Renal cortical epithelial cell (primary cell): ENCODE results near the gene FAM117B. TPM values are rescaled to one million over a fixed set of nuclear protein-coding genes. Genes with fewer than 3 reads are reported as not detected.
A peak's percentile ranks its signal among the peaks of the same experiment; 100 is the strongest.

ENCODE experiments used
- DNase-seq: peaks from one replicate; pipeline ENCODE4 v3.0.0-alpha.2; 2011; ENCODE audit warnings: low read depth
- total RNA-seq: library from RNA; depleted of rRNA; stranded (reverse); fragments of >200 nt; gene quantifications from 2 replicates; pipeline ENCODE4 v1.2.3, GENCODE V29; 2014

The FAM117B gene
- total RNA-seq, 1 donor from 2014 or later: 11.1 TPM

DNA sequence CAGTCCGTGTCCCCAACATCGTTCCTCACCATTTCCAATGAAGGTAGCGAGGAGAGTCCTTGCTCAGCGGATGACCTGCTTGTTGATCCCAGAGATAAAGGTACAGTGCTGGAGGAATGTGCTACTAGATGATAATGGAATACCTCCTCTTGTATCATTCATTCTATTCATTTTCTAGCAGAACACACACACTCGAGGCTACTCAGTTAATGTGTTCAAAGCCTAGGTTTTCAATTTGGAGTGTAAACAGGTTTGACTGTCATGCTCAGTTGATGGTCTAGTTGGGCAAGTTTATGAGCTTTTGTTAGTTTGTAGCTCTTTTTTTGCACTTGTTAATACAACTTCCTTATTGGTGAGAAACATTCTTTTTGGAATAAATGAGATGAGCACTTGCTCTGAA lies 122.6 kb downstream of the FAM117B start:
- DNase-seq: no peak

DNA sequence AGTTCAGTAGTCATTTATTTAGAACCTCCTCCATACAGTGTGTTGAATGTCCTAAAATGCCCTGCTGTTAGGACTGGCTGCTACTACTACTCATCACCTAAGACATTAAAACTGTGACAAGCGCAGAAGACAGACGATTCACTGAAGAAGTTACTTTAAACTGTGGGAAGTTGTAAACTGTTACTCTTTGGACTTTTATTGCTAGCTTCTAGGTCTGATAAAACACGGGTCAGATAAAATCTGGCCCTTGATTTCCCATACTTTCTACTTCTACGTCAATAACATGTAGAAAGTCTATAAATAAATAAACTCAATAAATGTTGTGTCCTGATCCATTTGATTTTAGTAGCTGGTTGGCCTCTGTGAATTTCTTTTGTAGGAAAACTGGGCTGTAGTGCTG lies 123.4 kb downstream of the FAM117B start:
- no peak for DNase-seq

DNA sequence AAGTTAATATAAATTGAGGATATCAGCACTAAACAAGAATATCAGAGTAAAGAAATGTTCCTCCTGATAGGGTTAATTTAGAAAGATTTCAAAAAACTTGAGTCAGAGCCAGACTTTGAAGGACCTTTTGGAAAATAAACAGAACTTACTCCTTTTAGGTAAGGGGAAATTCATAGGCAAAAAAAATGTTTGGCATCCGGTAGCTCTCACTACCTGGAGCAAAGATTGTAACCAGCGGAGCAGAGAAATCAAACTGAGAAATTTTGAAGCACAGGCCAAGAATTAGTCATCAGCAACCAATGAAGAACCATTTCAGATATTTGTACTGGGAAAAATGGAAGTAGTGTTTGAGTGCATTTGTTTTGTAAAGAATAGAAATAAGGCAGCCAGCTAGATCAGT lies 123.8 kb downstream of the FAM117B start:
- DNase-seq: peak; percentile 73

DNA sequence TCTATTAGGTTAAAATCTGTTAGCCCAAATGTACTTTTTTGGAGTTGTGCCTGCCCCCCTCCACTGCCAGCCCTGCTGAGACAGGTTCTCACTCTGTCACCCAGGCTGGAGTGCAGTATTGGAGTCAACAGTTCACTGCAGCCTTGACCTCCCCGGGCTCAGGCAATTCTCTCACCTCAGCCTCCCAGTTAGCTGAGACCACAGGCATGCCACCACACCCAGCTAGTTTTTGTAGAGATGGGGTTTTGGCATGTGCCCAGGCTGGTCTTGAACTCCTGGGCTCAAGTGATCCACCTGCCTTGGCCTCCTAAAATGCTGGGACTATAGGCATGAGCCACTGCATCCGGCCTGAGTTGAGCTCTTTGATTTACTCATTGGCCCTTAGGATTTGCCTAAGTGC lies 126.1 kb downstream of the FAM117B start:
- DNase-seq: no peak

DNA sequence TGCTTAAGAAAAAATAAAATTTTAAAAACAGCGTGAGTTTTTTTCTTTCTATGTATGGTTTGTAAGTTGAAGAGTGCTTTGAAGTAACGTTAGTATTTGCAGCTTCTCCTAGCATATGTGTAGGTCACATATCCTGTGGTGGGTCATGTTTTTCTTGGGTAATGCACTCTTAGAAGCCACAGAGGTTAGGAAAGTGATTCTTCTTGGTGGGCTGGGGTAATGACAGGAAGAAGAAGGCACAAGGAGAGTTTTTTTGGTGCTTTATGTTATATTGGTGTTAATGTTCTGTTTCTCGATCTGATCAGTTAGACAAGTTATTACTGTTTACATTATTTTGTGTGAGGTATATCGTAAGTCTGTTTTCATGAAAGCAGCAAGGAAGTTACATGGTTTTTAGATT lies 127.8 kb downstream of the FAM117B start:
- DNase-seq: no peak

DNA sequence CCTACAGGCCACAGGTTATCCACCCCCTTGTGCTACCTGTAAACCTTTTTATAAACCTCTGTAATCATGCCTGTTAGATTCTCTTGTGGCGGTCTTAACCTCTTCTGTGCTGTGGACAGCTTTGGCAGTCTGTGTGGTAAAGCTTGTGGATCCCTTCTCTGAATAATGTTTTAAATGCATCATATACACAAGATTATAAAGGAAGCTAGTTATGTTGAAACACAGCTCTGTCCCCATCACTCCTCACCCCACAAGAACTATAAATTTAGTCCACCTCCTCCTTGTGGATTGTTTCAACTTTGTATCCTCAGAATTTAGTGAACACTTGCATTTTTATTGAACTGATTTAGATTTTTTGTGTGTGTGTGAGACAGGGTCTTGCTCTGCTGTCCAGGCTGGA lies 129.1 kb downstream of the FAM117B start:
- no peak for DNase-seq

DNA sequence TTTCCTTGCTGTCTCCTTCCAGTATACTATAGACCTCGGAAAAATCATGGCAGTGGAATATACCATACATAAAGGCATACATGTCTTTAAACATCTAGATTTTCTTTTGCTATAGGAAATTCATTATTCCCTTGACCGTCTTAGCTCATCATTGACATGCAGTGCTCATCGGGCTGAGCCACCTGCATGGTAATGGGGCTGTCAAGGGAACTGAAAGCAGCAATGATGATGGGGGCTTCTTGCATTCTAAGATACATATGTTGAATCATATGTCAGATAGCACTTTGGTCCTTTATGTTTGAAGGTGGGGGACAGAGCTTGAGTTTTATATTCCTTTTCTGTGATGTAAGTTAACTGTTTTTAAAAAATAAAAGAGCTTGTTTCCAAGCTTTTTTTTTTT lies 130.2 kb downstream of the FAM117B start:
- DNase-seq: no peak

DNA sequence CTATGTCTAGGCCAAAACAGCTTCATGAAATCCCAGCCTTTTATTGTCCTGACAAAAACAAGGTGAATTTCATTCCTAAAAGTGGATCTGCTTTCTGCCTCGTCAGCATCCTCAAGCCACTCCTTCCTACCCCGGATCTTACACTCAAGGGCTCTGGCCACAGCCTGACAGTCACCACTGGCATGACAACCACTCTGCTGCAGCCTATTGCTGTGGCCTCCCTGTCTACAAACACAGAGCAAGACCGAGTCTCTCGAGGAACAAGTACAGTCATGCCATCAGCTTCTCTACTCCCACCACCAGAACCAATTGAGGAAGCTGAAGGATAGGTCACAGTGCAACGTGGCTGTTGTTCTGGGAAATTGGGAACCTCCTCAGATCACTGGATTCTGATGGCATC lies 130.7 kb downstream of the FAM117B start:
- no peak for DNase-seq

DNA sequence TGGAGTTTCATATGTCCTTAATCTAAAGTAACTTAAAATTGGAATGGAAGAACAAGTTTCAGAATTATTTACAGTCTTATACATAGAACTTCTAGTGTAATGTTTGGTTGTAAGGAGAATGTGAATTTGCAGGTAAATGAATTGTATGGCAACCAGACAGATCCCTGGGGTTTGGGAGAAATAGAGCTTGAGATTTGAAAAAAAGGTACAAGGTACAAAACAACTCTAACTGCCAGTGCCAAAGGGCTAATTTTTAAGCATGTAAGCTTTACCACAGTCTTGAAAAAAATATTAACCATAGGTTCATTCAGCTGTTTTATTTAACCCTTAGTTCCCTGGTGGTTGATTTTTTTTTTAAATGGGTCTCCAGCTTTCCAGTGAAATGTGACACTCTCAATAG lies 133.5 kb downstream of the FAM117B start:
- DNase-seq: no peak

DNA sequence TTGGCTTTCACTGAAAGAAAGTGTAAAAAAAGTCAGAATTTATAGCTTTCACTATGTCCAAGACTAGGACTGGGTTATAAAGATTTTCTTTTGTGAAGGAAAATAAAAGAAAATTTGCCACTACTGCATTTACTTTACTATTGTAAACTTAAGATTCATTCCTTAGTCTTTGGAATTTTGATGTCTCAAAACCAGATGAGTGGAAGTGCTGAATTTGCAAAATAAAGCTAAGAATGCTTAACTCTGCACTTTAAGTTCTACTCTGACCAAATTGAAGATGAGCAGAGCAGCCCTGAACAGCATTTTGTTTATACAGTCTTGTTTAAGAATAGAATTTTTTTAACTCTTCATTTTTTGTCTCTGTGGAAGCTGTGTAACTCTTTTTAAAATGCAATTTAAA lies 134.4 kb downstream of the FAM117B start:
- no peak for DNase-seq

DNA sequence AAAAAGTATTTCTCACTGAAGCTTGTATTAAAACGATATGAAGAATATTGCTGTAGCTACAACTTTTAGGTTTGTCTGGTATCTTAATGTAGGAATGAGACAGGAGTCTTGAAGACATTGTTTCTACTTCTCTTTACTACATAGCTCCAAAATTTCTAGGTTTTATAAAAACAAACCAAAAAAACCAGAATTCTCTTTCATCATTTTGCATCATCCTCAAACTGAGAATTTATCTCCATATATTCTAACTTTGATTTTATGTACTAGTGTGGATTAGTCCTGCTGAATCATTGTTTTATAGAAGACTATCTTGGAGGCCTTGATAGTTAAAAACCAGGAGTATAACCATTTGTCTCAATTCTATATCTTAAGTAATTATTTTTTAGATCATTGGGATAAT lies 136.6 kb downstream of the FAM117B start:
- DNase-seq: no peak

DNA sequence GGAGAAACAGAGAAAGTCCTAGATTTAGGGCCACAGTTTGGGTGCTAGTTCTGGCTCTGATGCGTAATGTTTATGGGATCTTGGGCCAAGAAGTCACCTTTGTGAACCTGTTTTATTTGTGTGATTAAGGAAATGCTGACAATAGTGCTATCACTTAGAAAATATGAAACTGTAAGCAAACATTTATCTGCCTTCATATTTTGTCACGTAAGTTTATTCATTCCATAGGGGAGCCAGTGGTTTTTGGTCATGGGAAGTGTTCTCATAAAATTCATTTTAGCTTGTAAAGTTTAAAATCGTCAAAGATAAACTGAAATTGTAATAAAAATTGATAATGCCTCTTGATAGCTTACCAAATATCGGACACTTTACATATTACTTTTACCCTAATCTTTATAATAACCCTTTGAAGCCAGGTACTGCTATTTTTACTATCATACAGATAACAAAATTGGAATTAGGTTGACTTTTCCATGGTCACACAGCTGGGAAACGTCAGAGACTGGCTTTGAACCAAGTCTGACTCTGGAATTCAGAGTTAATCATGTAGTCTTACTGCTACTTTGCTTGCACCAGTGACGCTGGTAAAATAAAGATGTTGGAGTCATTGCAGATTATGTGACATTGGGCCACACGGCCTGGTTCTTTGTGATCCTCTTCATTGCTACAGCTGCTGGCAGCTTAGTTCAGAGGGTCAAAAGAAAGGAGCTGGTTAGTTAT lies 137.1 kb downstream of the FAM117B start:
- DNase-seq: no peak

DNA sequence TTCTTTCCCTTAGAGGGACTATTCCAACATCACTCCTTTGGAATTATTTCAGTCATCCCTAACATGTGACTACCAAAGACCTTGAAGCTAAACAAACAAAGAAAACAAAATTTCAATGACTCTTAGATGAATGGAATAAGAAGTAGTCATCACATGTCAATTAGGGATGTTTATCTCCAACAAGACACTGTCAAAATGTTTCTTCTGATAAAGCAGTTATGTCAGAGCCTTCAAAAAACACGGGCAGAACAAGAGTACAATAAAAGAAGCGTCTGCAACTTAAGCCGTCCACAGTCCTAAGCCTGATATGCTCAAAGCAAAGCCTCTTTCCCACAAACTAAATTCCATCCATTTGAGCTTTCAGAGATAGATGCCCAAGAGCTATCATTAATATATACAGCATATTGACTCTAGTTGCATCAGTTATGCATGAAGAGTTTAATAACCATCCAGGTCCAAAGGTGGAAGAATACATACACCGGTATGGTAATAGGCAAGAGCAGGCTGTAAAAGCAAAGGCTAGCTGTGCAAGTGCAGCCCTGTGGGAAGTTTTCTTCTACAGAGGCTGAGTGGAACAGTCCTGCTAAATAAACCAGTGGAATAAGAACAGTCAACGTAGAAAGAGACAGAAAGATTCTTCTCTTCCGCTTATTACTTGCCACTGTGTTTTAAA lies 138.7 kb downstream of the FAM117B start:
- DNase-seq: no peak

DNA sequence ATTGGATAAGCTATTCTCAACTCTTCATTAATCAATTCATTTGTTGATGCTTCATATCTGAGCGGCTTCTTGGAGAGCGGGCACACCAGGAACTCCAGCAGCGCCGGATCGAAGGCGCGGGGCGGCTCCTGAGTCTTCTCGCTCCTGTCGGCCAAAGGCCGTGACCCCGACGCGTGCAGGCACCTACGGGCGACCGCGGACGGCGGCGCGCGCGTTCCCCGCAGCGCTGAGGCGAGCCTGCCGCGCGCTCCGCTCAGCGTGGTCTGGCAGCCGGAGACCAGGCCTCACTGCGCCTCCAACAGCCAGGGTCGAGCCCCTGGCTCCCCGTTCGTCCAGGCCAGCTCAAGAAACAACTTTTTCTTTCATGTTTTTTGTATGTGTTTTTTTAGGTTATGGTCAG lies 139.3 kb downstream of the FAM117B start:
- no peak for DNase-seq

DNA sequence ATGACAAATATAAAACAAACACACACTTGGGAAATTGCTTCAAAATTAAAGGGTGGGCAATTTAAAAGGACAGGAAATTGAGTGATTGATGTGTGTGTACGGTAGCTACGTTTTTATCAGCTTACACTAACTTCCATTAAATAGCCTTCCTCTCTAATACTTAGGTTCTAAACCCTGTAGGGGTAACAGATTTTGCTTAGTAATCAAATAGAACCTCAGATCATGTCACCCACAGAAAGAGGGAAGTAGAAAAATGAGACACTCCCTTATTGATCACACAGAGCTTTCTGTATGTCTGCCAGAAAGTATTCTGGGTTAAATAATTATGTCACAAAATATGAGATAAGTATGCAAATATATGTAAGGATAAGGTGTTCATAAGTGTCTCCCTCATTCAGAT lies 143.4 kb downstream of the FAM117B start:
- DNase-seq: no peak

DNA sequence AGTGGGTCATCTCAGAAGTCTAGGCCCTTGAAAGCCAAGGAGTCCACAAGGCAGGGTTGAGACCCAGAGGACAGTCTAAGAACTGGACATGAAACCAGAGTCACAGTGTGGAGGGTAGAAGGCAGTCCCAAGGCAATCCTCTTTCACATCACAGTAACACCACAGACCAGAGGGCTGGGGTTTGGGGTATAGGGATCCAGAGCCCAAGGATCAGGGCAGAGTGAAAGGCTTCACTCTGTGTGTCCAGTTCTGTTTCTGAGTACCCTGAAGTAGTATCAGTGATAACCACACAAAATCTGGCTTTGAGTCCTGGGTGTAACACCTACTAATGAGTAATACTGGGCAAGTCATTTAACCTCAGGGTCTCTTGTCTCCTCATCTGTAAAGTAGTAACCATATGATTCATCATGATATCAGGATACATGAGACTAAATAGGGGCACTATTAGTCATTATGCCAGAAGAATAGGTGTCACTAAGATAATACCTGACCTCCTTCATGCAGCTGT lies 145.8 kb downstream of the FAM117B start:
- DNase-seq: peak; percentile 94

DNA sequence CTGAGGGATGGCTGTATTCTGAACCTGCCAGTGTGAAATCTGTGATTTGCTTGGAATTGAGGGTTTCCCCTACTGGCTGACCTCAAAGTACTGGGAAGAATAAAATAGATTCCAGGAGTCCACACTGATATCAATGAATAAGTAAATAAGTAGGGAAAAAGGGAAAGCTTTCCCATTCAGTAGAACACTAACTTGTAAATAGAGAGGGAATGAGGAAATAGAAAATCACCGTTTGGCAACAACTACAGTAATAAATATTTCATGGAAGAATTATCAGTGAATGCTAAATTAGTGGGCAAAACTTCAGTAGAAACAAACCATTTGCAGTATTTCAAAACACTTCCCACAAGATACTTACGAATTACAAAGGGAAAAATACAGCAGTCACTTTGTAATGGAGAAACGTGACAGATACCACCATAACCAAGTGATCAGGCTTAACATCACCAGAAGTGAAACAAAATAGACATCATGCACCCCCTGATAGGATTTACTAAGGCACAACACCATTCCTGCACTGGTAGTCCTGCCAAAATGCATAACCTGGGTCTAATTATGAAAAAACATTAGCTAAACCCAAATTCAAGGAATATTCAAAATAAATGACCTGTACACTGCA lies 148.3 kb downstream of the FAM117B start:
- DNase-seq: no peak

DNA sequence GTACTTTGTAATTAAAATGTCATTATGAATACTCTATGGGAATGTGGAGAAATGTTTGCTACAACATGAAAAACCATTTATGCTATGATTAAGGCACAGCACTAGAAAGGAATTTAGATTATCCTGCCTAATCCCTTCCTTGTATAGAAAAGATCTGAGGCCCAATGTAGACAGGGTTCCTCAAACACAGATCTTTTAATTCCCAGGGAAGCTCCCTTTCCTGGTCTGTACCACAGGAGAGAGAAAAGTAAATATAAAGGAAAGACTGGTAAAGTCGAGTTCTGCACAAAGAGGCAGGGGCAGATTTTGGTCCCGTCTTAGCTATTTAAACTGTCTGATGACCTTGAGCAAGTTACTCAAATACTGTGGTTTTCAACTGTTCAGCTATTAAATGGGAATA lies 152.1 kb downstream of the FAM117B start:
- no peak for DNase-seq

DNA sequence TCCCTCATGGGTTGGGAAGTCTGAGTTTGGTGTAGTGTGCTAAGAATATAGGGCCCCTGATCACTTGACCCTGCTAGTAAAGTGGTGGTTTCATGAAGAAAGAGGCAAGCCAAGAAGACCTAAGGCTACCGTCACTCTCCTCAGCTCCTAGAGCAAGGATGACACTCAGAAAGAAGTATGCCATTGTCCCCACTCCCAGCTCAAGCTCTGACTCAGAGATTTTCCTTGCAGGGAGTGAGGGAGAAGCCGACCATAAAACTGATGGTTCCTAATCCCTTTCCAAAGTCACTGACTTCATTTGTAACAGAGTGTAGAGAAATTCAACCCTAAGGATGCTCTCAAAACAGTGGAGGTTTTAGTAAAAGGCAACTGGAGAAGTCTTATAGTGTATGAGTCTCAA lies 155.9 kb downstream of the FAM117B start:
- DNase-seq: no peak

DNA sequence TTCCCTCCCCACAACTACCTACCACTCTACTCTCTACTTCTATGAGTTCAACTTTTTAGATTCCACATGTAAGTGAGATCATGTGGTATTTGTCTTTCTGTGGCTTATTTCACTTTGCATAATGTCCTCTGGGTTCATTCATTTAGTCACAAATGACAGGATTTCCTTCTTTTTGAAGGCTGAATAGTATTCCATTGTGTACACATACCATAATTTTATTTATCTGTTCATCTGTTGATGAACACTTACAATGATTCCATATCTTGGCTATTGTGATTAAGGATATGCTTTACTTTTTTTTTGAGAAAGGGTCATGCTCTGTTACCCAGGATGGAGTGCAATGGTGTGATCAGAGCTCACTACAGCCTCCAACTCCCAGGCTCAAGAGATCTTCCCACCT lies 163.2 kb downstream of the FAM117B start:
- DNase-seq: no peak

DNA sequence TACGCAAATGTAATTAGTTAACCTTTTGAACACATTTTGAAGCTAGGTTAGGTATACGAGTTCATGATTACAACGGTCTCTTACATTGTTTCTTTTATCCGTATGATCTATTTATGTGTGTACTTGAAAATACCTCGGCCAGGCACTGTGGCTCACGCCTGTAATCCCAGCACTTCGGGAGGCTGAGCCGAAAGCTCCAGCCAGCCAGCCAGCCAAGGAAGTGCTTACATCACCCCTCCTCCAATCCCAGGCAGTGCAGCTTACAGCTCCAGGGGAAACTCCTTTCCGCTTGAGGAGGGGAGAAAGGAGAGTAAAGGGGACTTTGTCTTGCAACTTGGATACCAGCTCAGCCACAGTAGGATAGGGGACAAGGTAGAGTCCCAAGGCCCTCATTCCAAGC lies 171.1 kb downstream of the FAM117B start:
- DNase-seq: peak; percentile 23

DNA sequence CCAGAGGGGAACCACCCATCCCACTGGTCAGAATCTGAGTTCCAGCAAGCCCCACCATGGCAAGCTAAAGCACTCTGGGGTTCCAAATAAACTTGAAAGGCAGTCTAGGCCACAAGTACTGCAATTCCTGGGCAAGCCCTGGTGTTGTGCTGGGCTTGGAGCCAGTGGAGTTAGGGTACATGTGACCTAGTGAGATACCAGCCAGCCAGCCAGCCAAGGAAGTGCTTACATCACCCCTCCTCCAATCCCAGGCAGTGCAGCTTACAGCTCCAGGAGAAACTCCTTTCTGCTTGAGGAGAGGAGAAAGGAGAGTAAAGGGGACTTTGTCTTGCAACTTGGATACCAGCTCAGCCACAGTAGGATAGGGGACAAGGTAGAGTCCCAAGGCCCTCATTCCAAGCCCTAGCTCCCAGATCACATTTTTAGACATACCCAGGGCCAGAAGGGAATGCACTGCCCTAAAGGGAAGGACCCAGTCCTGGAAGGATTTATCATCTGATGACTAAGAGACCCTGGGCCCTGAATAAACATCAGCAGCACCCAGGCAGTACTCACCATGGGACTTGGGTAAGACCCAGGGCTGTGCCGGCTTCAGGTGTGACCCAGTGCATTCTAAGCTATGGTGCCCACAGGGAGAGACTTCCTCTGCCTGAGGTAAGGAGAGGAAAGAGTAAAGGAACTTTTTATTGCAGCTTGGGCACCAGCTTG lies 172.8 kb downstream of the FAM117B start:
- DNase-seq: peak; percentile 96

DNA sequence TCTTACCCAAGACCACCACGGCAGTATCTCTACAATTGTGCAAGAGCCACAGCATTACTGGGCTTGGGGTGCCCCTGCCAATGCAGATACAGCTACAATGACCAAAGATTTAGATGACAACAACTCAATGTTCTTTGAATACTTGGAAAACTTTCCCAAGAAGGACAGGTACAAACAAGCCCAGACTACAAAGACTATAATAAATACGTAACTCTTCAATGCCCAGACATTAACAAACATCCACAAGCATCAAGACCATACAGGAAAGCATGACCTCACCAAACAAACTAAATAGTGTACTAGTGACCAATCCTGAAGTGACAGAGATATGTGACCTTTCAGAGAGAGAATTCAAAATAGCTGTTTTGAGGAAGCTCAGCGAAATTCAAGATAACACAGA lies 174.0 kb downstream of the FAM117B start:
- no peak for DNase-seq
